Nephron (organoid): ENCODE data around the gene CHN2.

Experiments used
- H3K27ac Mint-ChIP-seq, 3 experiments: 2 replicates each; pipeline ENCODE4 v1.8.0; 2020; ENCODE audit warnings: mixed read lengths in 3 of 3, mild to moderate bottlenecking in 2 of 3, moderate library complexity in 1 of 3
- H3K27me3 Mint-ChIP-seq: 2 replicates; pipeline ENCODE4 v1.8.0; 2021; ENCODE audit warnings: low read depth, mild to moderate bottlenecking, moderate library complexity, mixed read lengths
- H3K36me3 Mint-ChIP-seq: 2 replicates; pipeline ENCODE4 v1.8.0; 2020; ENCODE audit warnings: low read depth, mixed read lengths
- H3K4me1 Mint-ChIP-seq: 2 replicates; pipeline ENCODE4 v1.8.0; 2020; ENCODE audit warnings: mixed read lengths
- H3K4me3 Mint-ChIP-seq, 3 experiments: 2 replicates each; pipeline ENCODE4 v1.8.0; 2020; ENCODE audit warnings: mild to moderate bottlenecking in 3 of 3, mixed read lengths in 3 of 3, moderate library complexity in 2 of 3
- H3K9me3 Mint-ChIP-seq: 2 replicates; pipeline ENCODE4 v1.8.0; 2020; ENCODE audit warnings: mixed read lengths
- CTCF ChIP-seq, 3 experiments: fragments of 200-600 bp; sonication (generic); IDR thresholded peaks; one replicate each; pipeline ENCODE4 v1.5.0; 2021; ENCODE audit warnings: antibody characterized with exemption in 3 of 3; ENCODE audit not compliant: unreplicated experiment in 3 of 3

CHN2 gene

GRCh38 chr7:29315122-29315891, 120.7 kb downstream of the CHN2 start:
- H3K27ac Mint-ChIP-seq, result no peak overlapping the region
- peaks cover 5% of the 10 kb centered on the region for H3K9me3 Mint-ChIP-seq
- no peak for TF ChIP-seq CTCF (IDR thresholded peaks at IDR 0.05; ENCODE audit: unreplicated experiment in 3 of 3)
- peaks cover 4% of the 10 kb centered on the region for H3K36me3 Mint-ChIP-seq
- no peak overlapping the region for H3K4me3 Mint-ChIP-seq
- H3K4me1 Mint-ChIP-seq, result peaks cover 4% of the 10 kb centered on the region
- peaks cover 3% of the 10 kb centered on the region for H3K27me3 Mint-ChIP-seq

GRCh38 chr7:29315892-29316270, 121.3 kb downstream of the CHN2 start:
- H3K36me3 Mint-ChIP-seq, result peaks cover 4% of the 10 kb centered on the region
- H3K9me3 Mint-ChIP-seq, result peaks cover 5% of the 10 kb centered on the region
- peaks cover 4% of the 10 kb centered on the region for H3K4me1 Mint-ChIP-seq
- H3K4me3 Mint-ChIP-seq, result no peak overlapping the region
- no peak for TF ChIP-seq CTCF (IDR thresholded peaks at IDR 0.05; ENCODE audit: unreplicated experiment in 3 of 3)
- H3K27ac Mint-ChIP-seq, result no peak overlapping the region
- peaks cover 3% of the 10 kb centered on the region for H3K27me3 Mint-ChIP-seq

- Mint-ChIP-seq H3K27ac (no peak overlapping the region), H3K4me3 (no peak overlapping the region), H3K36me3 (no peaks in the 10 kb centered on the region), H3K4me1 (peaks cover 4% of the 10 kb centered on the region), H3K27me3 (peaks cover 3% of the 10 kb centered on the region), H3K9me3 (no peaks in the 10 kb centered on the region)
- TF ChIP-seq CTCF (IDR thresholded peaks at IDR 0.05; ENCODE audit: unreplicated experiment in 3 of 3), result no peak
These were observed 122.4 kb downstream of the CHN2 start for GRCh38 chr7:29316926-29317325.

GRCh38 chr7:29318853-29319718, 124.5 kb downstream of the CHN2 start:
- Mint-ChIP-seq H3K4me1 (peaks cover 4% of the 10 kb centered on the region), H3K9me3 (no peaks in the 10 kb centered on the region), H3K4me3 (no peak overlapping the region), H3K36me3 (no peaks in the 10 kb centered on the region), H3K27ac (no peak overlapping the region), H3K27me3 (no peaks in the 10 kb centered on the region)
- TF ChIP-seq CTCF (IDR thresholded peaks at IDR 0.05; ENCODE audit: unreplicated experiment in 3 of 3), result no peak

GRCh38 chr7:29319719-29320521, 125.3 kb downstream of the CHN2 start:
- Mint-ChIP-seq H3K27ac (no peak overlapping the region), H3K27me3 (no peaks in the 10 kb centered on the region), H3K4me1 (peaks cover 4% of the 10 kb centered on the region), H3K36me3 (no peaks in the 10 kb centered on the region), H3K4me3 (no peak overlapping the region), H3K9me3 (no peaks in the 10 kb centered on the region)
- no peak for TF ChIP-seq CTCF (IDR thresholded peaks at IDR 0.05; ENCODE audit: unreplicated experiment in 3 of 3)
